GM12872 (cell line): ENCODE measurements around the gene LRMDA.

Experiments
- TF ChIP-seq, protein P1 (sequence below): IDR thresholded peaks from 3 replicates; pipeline ENCODE4 v1.5.1; 2011; ENCODE audit warnings: low read depth, mild to moderate bottlenecking, low read length, moderate library complexity; ENCODE audit not compliant: insufficient read depth

The LRMDA gene

DNA sequence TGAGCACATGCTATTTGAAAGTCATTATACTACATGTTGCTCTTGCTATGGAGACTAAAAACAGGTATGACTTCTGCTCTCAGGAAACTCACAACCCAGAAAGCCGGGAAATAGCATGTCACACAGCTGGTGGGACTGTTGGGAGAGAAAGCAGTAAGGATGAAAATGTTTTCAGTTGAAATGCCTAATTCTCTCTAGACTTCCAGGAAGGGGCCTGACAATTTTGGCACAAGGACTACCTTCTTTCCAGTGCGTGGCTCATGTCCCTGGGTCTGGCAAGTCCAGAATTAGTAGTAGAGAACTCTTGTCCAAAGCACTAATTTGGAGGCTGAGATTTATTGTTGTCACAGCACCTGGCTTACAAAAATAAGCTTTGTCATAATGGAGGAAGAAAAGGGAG, 567.6 kb downstream of the LRMDA start:
- TF ChIP-seq, protein P1, sequence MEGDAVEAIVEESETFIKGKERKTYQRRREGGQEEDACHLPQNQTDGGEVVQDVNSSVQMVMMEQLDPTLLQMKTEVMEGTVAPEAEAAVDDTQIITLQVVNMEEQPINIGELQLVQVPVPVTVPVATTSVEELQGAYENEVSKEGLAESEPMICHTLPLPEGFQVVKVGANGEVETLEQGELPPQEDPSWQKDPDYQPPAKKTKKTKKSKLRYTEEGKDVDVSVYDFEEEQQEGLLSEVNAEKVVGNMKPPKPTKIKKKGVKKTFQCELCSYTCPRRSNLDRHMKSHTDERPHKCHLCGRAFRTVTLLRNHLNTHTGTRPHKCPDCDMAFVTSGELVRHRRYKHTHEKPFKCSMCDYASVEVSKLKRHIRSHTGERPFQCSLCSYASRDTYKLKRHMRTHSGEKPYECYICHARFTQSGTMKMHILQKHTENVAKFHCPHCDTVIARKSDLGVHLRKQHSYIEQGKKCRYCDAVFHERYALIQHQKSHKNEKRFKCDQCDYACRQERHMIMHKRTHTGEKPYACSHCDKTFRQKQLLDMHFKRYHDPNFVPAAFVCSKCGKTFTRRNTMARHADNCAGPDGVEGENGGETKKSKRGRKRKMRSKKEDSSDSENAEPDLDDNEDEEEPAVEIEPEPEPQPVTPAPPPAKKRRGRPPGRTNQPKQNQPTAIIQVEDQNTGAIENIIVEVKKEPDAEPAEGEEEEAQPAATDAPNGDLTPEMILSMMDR: no peak

DNA sequence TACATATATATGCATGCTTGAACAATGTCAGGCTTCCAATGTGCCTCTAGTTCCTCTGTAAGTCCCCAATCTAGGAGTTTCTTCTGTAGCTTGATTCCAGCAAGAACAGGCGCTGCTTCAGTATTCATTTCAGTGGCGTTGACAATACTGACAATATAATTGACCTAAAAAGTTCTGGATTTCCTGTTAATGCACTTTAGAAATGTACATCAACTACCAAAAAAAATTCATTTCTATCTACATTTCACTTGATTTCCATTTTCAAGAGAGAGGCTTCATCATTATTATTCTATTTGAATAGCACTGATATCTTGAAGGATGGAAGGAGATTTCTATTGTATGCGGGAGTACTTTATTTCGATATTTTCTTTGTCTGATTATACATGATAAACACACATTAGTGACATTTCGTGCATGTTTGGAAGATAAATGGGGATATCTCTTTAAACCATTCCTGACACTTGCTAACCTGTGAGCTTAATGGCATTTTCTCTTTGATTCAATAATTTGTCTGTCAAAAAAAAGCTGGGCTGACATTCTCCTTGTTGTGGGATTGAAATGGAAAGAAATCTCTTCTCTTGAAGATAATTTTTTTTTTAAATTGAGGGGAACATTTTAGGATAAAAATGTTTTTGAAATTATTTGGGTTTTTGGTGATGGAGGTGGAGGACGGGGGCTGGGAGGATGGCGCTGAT, 568.2 kb downstream of the LRMDA start:
- TF ChIP-seq, protein P1: no peak

DNA sequence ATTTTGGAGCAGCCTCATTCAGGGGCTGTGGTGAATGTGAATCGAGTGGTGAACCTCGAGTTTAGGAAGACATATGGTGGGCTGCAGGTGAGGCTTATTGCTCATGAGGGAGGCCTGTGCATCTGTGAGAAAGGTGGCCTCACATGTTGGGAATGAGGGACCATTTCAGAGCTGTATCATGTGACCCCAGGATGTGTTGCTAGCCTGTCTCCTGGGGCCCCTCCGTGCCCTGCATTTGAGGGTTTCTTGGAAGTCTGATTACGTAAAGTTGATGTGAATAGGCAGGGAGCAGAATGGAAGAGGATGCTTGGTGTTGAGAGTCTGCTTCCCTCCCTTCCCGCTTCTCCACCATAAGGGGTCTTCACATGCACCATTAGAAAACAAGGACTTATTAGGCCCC, 569.1 kb downstream of the LRMDA start:
- TF ChIP-seq, protein P1: no peak

DNA sequence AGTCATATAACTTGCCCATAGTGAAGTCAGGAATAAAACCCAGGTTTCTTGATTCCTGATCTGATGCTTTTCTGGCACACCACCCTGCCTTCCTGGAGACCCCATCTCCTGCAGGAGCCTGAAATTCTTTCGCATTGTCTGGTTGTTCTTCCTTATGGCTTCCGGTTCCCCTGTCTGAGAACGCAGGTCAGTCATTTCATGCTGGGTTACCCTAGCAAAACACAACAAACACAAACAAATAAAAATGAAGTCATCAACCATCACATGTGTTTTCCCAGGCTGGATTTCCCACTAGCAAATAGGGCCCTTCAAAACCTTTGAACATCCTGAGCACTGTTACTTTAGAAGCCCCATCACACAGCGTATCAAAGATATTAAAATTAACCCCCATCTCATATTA, 569.6 kb downstream of the LRMDA start:
- TF ChIP-seq, protein P1: no peak

DNA sequence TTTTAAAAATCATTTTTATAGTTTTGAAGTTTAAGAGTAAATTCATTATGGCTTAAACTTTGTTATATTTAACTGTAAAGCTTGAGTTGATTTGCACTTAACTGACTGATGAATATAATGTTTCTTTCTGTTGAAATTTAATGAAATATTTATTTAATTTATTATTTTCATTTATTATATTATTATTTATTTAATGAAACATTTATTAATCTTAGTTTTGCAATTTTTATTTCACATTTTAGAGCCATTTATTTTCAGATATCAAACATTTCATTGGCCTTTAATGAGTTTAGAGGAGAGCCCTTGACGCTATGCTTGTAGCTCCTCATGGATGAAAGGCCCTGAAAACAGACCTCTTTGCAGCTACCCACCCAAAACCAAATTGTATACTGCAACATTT, 570.0 kb downstream of the LRMDA start:
- TF ChIP-seq, protein P1: no peak

DNA sequence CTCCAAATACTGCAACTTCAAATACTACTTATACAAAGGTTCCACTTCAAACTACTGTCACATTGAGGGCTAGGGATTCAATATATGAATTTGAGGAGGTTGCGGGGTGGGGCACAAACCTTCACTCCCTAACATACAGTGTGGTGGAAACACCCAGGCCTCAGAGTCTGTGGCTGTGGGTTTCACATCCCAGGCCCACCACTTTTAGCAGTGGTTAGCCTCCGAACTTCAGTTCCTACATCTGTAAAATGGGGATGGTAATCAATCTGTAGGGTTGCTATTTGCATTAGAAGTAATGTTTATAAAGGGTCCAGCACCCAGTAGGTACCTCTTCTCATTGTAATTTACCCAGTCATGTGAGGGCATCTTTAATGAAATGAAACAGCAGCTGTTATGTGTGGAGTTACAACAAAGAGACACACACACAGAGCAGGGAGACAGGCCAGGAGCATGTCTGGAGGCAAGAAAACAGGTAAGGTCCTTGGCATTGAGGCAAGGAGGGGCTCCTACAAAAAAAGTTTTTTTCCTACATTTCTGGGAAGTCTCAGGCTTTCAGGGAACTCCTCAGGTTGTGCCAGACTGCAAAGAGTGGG, 570.9 kb downstream of the LRMDA start:
- TF ChIP-seq, protein P1: no peak

DNA sequence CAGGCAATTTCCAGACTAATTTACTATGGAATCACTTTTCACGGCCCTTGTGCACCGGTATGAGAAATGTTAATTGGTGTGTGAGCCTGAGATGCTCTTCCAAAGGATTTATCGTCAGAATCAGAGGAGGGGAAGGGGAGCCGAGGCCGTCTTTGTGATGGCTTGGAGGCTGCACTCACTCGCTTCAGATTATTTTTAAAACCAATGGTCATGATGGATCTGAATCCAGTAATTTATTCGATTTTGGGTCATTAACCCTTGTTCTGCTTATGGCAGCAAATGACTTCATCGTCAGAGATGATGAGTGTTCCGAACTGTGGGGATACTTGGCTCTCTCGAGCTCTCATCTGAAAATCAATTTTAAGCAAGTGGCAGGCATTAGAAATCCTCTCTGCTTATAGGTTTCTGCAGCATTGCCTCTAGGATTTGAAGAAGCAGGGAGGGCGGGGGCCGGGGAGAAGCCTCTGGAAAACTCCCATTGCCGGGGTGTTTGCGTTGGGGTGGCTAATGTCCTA, 576.3 kb downstream of the LRMDA start:
- TF ChIP-seq, protein P1: no peak
